Measurements from ENCODE around the gene GAS6.

Gene GAS6

GRCh38 chr13:113860051-113860664 is 3.7 kb downstream of the GAS6 start:
- TF ChIP-seq PATZ1 (CRISPR knock-in tag; IDR thresholded peaks at IDR 0.05; ENCODE audit: borderline replicate concordance): no peak
- no peak for TF ChIP-seq ZFP3 (CRISPR knock-in tag; IDR thresholded peaks at IDR 0.05)
- TF ChIP-seq OSR1 (CRISPR knock-in tag; IDR thresholded peaks at IDR 0.05): no peak
- no peak for TF ChIP-seq ISL1 (CRISPR knock-in tag; IDR thresholded peaks at IDR 0.05)
- TF ChIP-seq BACH2 (CRISPR knock-in tag; IDR thresholded peaks at IDR 0.05; ENCODE audit: borderline replicate concordance): no peak
- TF ChIP-seq PPARA (CRISPR knock-in tag; IDR thresholded peaks at IDR 0.05; ENCODE audit: borderline replicate concordance): no peak
- no peak for TF ChIP-seq TCF4 (CRISPR knock-in tag; IDR thresholded peaks at IDR 0.05; ENCODE audit: borderline replicate concordance)
- no peak for TF ChIP-seq ZNF565 (CRISPR knock-in tag; conservative IDR thresholded peaks at IDR 0.05; ENCODE audit: low read depth)
- TF ChIP-seq ESRRG (CRISPR knock-in tag; IDR thresholded peaks at IDR 0.05): no peak
- TF ChIP-seq ZFP30 (CRISPR knock-in tag; IDR thresholded peaks at IDR 0.05): no peak
- no peak for TF ChIP-seq TOX (CRISPR knock-in tag; IDR thresholded peaks at IDR 0.05; ENCODE audit: borderline replicate concordance)
- no peak for TF ChIP-seq CSRNP3 (CRISPR knock-in tag; IDR thresholded peaks at IDR 0.05)
- ATAC-seq: no peak

- ATAC-seq: no peak
- TF ChIP-seq SNAI2 (CRISPR knock-in tag; IDR thresholded peaks at IDR 0.05): no peak
- no peak for TF ChIP-seq ISL1 (CRISPR knock-in tag; IDR thresholded peaks at IDR 0.05)
- TF ChIP-seq CSRNP3 (CRISPR knock-in tag; IDR thresholded peaks at IDR 0.05): no peak
- TF ChIP-seq CREB5 (CRISPR knock-in tag; IDR thresholded peaks at IDR 0.05; ENCODE audit: low read depth): no peak
- no peak for TF ChIP-seq ZC3H10 (CRISPR knock-in tag; IDR thresholded peaks at IDR 0.05)
- no peak for TF ChIP-seq ZFP3 (CRISPR knock-in tag; IDR thresholded peaks at IDR 0.05)
- no peak for TF ChIP-seq ESRRG (CRISPR knock-in tag; IDR thresholded peaks at IDR 0.05)
- TF ChIP-seq BACH2 (CRISPR knock-in tag; IDR thresholded peaks at IDR 0.05; ENCODE audit: borderline replicate concordance): no peak
- no peak for TF ChIP-seq POU6F1 (CRISPR knock-in tag; IDR thresholded peaks at IDR 0.05; ENCODE audit: borderline replicate concordance, low read depth)
- no peak for TF ChIP-seq ZFP30 (CRISPR knock-in tag; IDR thresholded peaks at IDR 0.05)
- no peak for TF ChIP-seq CSDC2 (CRISPR knock-in tag; IDR thresholded peaks at IDR 0.05)
- TF ChIP-seq TOX (CRISPR knock-in tag; IDR thresholded peaks at IDR 0.05; ENCODE audit: borderline replicate concordance): no peak
- TF ChIP-seq PATZ1 (CRISPR knock-in tag; IDR thresholded peaks at IDR 0.05; ENCODE audit: borderline replicate concordance): no peak
- no peak for TF ChIP-seq TCF4 (CRISPR knock-in tag; IDR thresholded peaks at IDR 0.05; ENCODE audit: borderline replicate concordance)
- TF ChIP-seq GLIS3 (CRISPR knock-in tag; IDR thresholded peaks at IDR 0.05): no peak
- TF ChIP-seq ARNTL (CRISPR knock-in tag; IDR thresholded peaks at IDR 0.05; ENCODE audit: borderline replicate concordance, low read depth): no peak
- TF ChIP-seq ZNF565 (CRISPR knock-in tag; conservative IDR thresholded peaks at IDR 0.05; ENCODE audit: low read depth): no peak
- no peak for TF ChIP-seq ZNF8 (CRISPR knock-in tag; IDR thresholded peaks at IDR 0.05)
Observed at GRCh38 chr13:113859311-113860050, 4.4 kb downstream of the GAS6 start.

Data from SK-N-SH treated with all-trans-retinoic acid at 6 μM for 48 hours (cell line).